GM12801 (cell line): ENCODE data around the gene REXO4.

Experiments used
- CTCF ChIP-seq: IDR thresholded peaks from one replicate; pipeline ENCODE4 v1.5.1; 2011; ENCODE audit warnings: control low read depth; ENCODE audit not compliant: insufficient read length; ENCODE audit errors: extremely low read depth

The REXO4 gene

DNA sequence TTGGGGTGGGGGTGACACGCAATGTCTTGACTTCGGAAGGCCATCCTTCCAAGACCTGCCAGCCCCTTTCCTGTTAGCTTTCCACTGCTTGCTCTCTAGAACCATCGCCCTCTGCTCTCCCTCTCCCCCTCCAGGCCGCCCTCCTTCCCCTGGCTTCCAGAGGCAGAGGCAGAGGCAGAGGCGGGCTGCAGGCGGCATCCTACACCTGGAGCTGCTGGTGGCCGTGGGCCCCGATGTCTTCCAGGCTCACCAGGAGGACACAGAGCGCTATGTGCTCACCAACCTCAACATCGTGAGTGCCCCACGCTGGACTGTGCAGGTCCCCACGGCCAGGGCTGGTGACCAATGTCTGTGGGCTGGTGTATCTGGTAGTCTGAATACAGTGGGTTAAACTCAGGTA lies 6.4 kb upstream of the REXO4 start:
- no peak for TF ChIP-seq CTCF

DNA sequence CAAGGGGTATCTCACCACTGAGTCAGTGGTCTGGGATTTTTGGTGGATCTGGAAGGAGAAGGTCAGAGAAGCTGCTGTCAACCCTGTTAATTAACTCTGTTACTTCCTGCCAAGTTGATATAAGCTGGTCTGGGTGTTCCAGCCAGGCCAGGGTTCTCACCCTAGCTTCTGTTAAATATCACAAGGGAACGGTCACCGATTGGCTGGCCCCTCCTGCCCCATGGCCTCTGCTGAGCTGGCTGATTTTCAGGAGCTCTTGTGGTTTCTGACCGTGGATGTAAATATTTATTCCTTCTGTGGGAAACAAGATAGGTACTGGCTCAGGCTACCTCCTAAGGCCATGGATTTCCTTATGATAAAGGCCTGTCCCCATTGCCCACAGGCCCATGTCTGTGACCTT lies 5.4 kb upstream of the REXO4 start:
- no peak for TF ChIP-seq CTCF

- TF ChIP-seq CTCF = no peak
Measured at GRCh38 chr9:133421615-133422542, 4.1 kb upstream of the REXO4 start, which contains the start of gene ADAMTS13. Gene ADAMTS13 (plus strand): TSS chr9:133422367. CDS start chr9:133422444, 77 bp downstream.

DNA sequence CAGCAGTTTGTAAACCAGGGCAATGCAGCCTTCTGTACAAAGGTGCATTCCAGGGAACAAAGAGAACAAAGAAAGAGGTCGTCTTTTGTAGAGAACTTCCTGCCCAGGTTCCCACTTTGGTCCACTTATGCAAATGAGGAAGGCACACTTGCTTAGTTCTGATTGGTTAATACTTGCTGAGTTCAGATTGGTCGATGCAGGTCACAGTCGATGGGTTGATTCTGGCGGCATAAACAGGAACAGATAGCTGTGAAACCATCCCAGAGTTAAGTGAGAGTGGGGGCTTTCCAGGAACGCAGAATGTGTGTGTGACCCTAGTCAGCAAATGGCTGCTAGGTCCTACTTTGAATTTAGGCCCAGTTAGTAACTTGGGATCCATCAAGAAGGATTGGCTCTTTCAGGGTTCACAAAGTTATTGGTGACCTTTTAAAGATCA lies 2.6 kb upstream of the REXO4 start:
- no peak for TF ChIP-seq CTCF

GRCh38 chr9:133419005-133419404 lies 1.2 kb upstream of the REXO4 start:
- no peak for TF ChIP-seq CTCF

DNA sequence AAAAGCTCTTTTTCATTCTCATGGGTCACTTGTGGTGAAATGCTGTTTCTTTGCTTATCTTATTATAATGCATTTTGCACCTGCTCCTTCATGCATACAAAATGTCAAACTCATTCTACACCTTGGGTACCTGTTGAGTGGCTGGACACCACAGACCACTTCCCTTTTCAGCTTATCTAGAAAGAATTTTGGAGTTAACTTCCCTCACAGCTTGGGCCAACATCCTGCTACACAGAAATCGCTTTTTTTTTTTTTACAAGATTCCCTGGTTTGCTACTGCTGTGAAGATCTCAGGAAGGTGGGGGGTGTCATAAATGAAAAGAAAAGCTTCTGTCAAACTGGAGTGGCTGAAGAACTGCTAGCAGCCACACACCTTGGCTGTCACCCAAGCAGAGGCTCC lies 2.6 kb downstream of the REXO4 start:
- TF ChIP-seq CTCF = no peak

DNA sequence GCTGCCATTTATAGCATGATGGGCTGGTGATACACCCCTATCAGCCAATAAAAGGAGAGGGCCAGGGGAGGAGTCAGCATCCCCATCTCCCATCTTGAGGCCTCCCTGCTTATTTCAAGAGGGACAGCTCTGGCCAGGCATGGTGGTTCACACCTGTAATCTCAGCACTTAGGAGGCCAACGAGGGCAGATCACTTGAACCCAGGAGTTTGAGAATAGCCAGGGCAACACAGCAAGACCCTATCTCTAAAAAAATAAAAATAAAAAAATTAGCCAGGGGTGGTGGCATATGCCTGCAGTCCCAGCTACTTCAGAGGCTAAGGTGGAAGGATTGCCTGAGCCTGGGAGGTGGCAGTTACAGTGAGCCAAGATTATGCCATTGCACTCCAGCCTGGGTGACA lies 9.8 kb downstream of the REXO4 start:
- TF ChIP-seq CTCF = no peak
